Lung (tissue), 5 donors: ENCODE data around the gene POU6F1. TPM values are rescaled to one million over a fixed set of nuclear protein-coding genes. Genes with fewer than 3 reads are reported as not detected.

Experiments
- polyA plus RNA-seq, 2 donors: library from polyadenylated mRNA; stranded (reverse); fragments of 200-250 nt; gene quantifications; one replicate each; pipeline ENCODE4 v1.2.1, GENCODE V29; 2013
- small RNA-seq: library from RNA; depleted of rRNA; stranded (forward); fragments of <200 nt; gene quantifications from one replicate; pipeline ENCODE3, GENCODE V24; 2014; ENCODE audit warnings: low replicate concordance
- total RNA-seq, 2 donors: library from RNA; depleted of rRNA in 1 of 2; stranded (reverse); fragments of >200 nt in 1 of 2; gene quantifications; one replicate each; pipeline ENCODE4 v1.2.1, GENCODE V29; 2014 to 2021
- donor health status: Bipolar disorder and iron deficiency.
- donor health status: healthy.
- donor health status: DM: yes; HTN: yes; CAD: no.

The POU6F1 gene
- total and polyA plus RNA-seq, 4 donors: 3.0 to 16.1 (median 9.2) TPM

Small RNAs within 50 kb of the gene (small RNA-seq; reads per million reads assigned to genes)
- gene RF00019 (not detected), gene RNU6-199P (not detected)

Other genes with a start within 250 kb of the POU6F1 start
- 100 to 1,000 TPM; 112 to 129 TPM for gene SLC11A2, start 191.7 kb downstream of the POU6F1 start, total RNA-seq
- 10 to 100 TPM; 29.2 to 69.2 TPM for gene SLC11A2, start 191.7 kb downstream of the POU6F1 start, polyA plus RNA-seq
- 10 to 100 TPM; 45.2 to 81.6 TPM for gene LETMD1, start 169.7 kb downstream of the POU6F1 start, total RNA-seq
- gene LETMD1, start 169.7 kb downstream of the POU6F1 start, polyA plus RNA-seq: 10 to 100 TPM; 29.9 to 52.0 TPM
- gene CSRNP2, start 134.5 kb downstream of the POU6F1 start, total RNA-seq: 10 to 100 TPM; 29.1 to 29.9 TPM
- 10 to 100 TPM; 10.7 to 12.0 TPM for gene CSRNP2, start 134.5 kb downstream of the POU6F1 start, polyA plus RNA-seq
- gene TFCP2, start 44.9 kb downstream of the POU6F1 start, total RNA-seq: 10 to 100 TPM; 23.2 to 27.5 TPM
- 10 to 100 TPM in 1 of 2 donors, 1 to 10 TPM in 1; 9.6 to 14.9 TPM for gene TFCP2, start 44.9 kb downstream of the POU6F1 start, polyA plus RNA-seq
- 100 to 1,000 TPM; 186 to 215 TPM for gene DAZAP2, start 20.8 kb upstream of the POU6F1 start, total RNA-seq
- gene DAZAP2, start 20.8 kb upstream of the POU6F1 start, polyA plus RNA-seq: 100 to 1,000 TPM; 146 to 644 TPM
- 10 to 100 TPM in 1 of 2 donors, 1 to 10 TPM in 1; 9.7 to 26.0 TPM for gene SMAGP, start 52.4 kb upstream of the POU6F1 start, total RNA-seq
- 10 to 100 TPM; 17.0 to 17.3 TPM for gene SMAGP, start 52.4 kb upstream of the POU6F1 start, polyA plus RNA-seq
- gene BIN2, start 106.1 kb upstream of the POU6F1 start, total RNA-seq: 10 to 100 TPM; 13.4 to 22.9 TPM
- gene BIN2, start 106.1 kb upstream of the POU6F1 start, polyA plus RNA-seq: 10 to 100 TPM; 12.0 to 54.5 TPM
- gene CELA1, start 128.6 kb upstream of the POU6F1 start, total RNA-seq: not detected
- under 1 TPM in 1 of 2 donors, not detected in 1; 0.05 TPM for gene CELA1, start 128.6 kb upstream of the POU6F1 start, polyA plus RNA-seq
- 10 to 100 TPM in 1 of 2 donors, 1 to 10 TPM in 1; 7.4 to 36.0 TPM for gene GALNT6, start 173.3 kb upstream of the POU6F1 start, total RNA-seq
- 10 to 100 TPM in 1 of 2 donors, 1 to 10 TPM in 1; 5.5 to 10.6 TPM for gene GALNT6, start 173.3 kb upstream of the POU6F1 start, polyA plus RNA-seq
- 10 to 100 TPM in 1 of 2 donors, 1 to 10 TPM in 1; 4.8 to 12.2 TPM for gene SLC4A8, start 206.8 kb upstream of the POU6F1 start, total RNA-seq
- gene SLC4A8, start 206.8 kb upstream of the POU6F1 start, polyA plus RNA-seq: 1 to 10 TPM; 1.1 to 1.2 TPM